HepG2 (cell line): Measurements from ENCODE around the gene TCF23. TPM values are rescaled to one million over a fixed set of nuclear protein-coding genes. Genes with fewer than 3 reads are reported as not detected.

Experiments used
- ATF5 ChIP-seq: sonication (generic); formaldehyde crosslinking; IDR thresholded peaks from 2 replicates; pipeline ENCODE4 v1.4.0; 2020; ENCODE audit warnings: mild to moderate bottlenecking, low read depth, missing genetic modification reagents
- CC2D1A ChIP-seq: sonication (generic); formaldehyde crosslinking; IDR thresholded peaks from 2 replicates; pipeline ENCODE4 v1.8.1; 2023; ENCODE audit warnings: mild to moderate bottlenecking, missing genetic modification reagents
- HOXA7 ChIP-seq: sonication (generic); formaldehyde crosslinking; IDR thresholded peaks from 2 replicates; pipeline ENCODE4 v1.8.1; 2022; ENCODE audit warnings: mild to moderate bottlenecking, missing genetic modification reagents, moderate library complexity
- JUNB ChIP-seq: sonication (generic); formaldehyde crosslinking; IDR thresholded peaks from 2 replicates; pipeline ENCODE4 v1.8.0; 2022; ENCODE audit warnings: missing genetic modification reagents, mild to moderate bottlenecking, borderline replicate concordance
- KAT7 ChIP-seq: IDR thresholded peaks from 2 replicates; pipeline ENCODE4 v1.6.1; 2018; ENCODE audit warnings: borderline replicate concordance, missing compliant biosample characterization
- MXD3 ChIP-seq: IDR thresholded peaks from 2 replicates; pipeline ENCODE4 v1.6.1; 2016; ENCODE audit warnings: mild to moderate bottlenecking, missing biosample characterization, missing genetic modification reagents
- PAF1 ChIP-seq: IDR thresholded peaks from 2 replicates; pipeline ENCODE4 v1.6.1; 2016; ENCODE audit warnings: missing genetic modification reagents, missing compliant biosample characterization
- SMYD3 ChIP-seq: sonication (generic); formaldehyde crosslinking; IDR thresholded peaks from 2 replicates; pipeline ENCODE4 v1.8.1; 2023; ENCODE audit warnings: mild to moderate bottlenecking, missing genetic modification reagents
- TSC22D2 ChIP-seq: sonication (generic); formaldehyde crosslinking; IDR thresholded peaks from 2 replicates; pipeline ENCODE4 v1.5.1; 2020; ENCODE audit warnings: missing genetic modification reagents, mild to moderate bottlenecking, borderline replicate concordance
- ZBTB38 ChIP-seq: sonication (generic); formaldehyde crosslinking; IDR thresholded peaks from 2 replicates; pipeline ENCODE4 v1.5.1; 2020; ENCODE audit warnings: mild to moderate bottlenecking, missing genetic modification reagents
- ZBTB7B ChIP-seq: sonication (generic); formaldehyde crosslinking; IDR thresholded peaks from 2 replicates; pipeline ENCODE4 v1.4.0; 2020; ENCODE audit warnings: missing genetic modification reagents
- ZNF326 ChIP-seq: sonication (generic); formaldehyde crosslinking; IDR thresholded peaks from 2 replicates; pipeline ENCODE4 v1.4.0; 2020; ENCODE audit warnings: missing genetic modification reagents, borderline replicate concordance
- ZNF432 ChIP-seq: sonication (generic); formaldehyde crosslinking; IDR thresholded peaks from 2 replicates; pipeline ENCODE4 v1.5.0; 2020; ENCODE audit warnings: missing genetic modification reagents, mild to moderate bottlenecking, borderline replicate concordance
- ZNF496 ChIP-seq: sonication (generic); formaldehyde crosslinking; IDR thresholded peaks from 2 replicates; pipeline ENCODE4 v1.8.1; 2023; ENCODE audit warnings: mild to moderate bottlenecking, moderate library complexity, missing genetic modification reagents; ENCODE audit not compliant: insufficient replicate concordance
- ZNF839 ChIP-seq: sonication (generic); formaldehyde crosslinking; IDR thresholded peaks from 2 replicates; pipeline ENCODE4 v1.4.0; 2020; ENCODE audit warnings: missing genetic modification reagents, mild to moderate bottlenecking, borderline replicate concordance
- polyA plus RNA-seq, 8 experiments: library from polyadenylated mRNA; depleted of rRNA in 3 of 8; stranded (reverse) in 7 of 8; unstranded in 1 of 8; fragments of >200 nt; fragmentation: Illumina TruSeq in 4 of 8; extraction: Trizol in 4 of 8; gene quantifications; 2 replicates each; pipeline versions ENCODE4 v1.2.1 to v1.2.3, GENCODE V29; 2011 to 2016; ENCODE audit warnings: low read depth in 4 of 8, missing spikeins in 1 of 8, mixed read lengths in 1 of 8; ENCODE audit not compliant: insufficient read depth in 1 of 8
- total RNA-seq, 5 experiments: library from RNA; depleted of rRNA; stranded (reverse); fragments of >200 nt; fragmentation: Illumina TruSeq; extraction: Trizol; gene quantifications; 2 replicates each; pipeline ENCODE4 v1.2.3, GENCODE V29; 2016; ENCODE audit warnings: low read depth in 1 of 5
- TF ChIP-seq, protein P1 (sequence below): sonication (generic); formaldehyde crosslinking; IDR thresholded peaks from 2 replicates; pipeline ENCODE4 v1.5.1; 2020; ENCODE audit warnings: mild to moderate bottlenecking, missing genetic modification reagents, borderline replicate concordance
- TF ChIP-seq, protein P2 (sequence below): sonication (generic); formaldehyde crosslinking; conservative IDR thresholded peaks from 2 replicates; pipeline ENCODE4 v1.4.0; 2020; ENCODE audit warnings: mild to moderate bottlenecking, missing genetic modification reagents, moderate library complexity
- TF ChIP-seq, protein P3 (sequence below): IDR thresholded peaks from 2 replicates; pipeline ENCODE4 v1.6.1; 2018; ENCODE audit warnings: missing genetic modification reagents, mild to moderate bottlenecking, missing compliant biosample characterization

The TCF23 gene
- total and polyA plus RNA-seq, 2 of the 13 experiments (the other 11 are each of a cell fraction or from before 2014, with no cell fraction given), result 0.02 to 1.4 TPM

DNA sequence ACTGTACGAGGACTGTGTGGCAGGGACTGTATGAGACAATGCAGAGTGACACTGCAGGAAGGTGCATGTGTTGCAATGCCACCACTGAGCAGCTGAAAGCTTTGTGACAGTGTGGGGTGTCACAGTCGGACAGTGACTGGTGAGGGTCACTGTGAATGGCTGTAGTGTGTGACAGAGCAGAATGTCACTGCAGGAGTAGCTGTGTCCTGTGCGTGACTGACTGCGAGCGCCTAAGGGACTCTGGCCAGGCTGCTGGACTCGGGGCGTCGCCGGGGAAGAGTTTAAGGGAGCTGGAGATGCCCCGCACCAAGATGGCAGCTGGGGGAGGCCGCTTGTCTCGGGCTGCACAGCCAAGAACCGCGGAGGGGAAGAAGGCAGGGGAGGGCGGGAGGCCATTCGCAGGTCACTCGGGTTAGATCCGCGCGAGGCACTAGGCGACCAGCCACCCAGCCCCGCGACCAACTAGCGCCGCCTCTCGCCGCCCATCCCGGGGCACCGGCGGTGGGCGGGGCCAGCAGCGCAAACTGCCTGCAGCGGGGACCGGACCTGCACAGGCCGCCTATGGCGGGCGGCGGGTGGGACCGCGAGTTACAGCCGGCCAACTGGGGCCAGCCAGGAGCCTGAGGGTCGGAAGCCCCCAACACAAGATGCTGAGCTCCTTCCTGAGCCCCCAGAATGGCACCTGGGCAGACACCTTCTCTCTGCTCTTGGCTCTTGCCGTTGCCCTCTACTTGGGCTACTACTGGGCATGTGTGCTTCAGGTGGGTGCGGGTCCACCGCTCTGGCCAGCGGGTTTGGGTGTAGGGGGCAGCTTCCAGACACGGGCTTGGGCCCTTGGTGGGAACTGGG lies 25.3 kb upstream of the TCF23 start, which contains the start of gene ABHD1 (continued):
- TF ChIP-seq ZBTB7B (CRISPR knock-in tag) (peak; percentile 89), ATF5 (CRISPR knock-in tag) (no peak), ZBTB38 (CRISPR knock-in tag) (peak; percentile 72), ZNF839 (CRISPR knock-in tag) (no peak), KAT7 (CRISPR knock-in tag) (no peak), MXD3 (CRISPR knock-in tag) (no peak; the same call in 1 of the 2 replicates), ZNF326 (CRISPR knock-in tag) (no peak), ZNF432 (no peak), HOXA7 (CRISPR knock-in tag) (no peak), ZNF496 (no peak), TSC22D2 (no peak; the same call in 1 of the 2 replicates), SMYD3 (CRISPR knock-in tag) (no peak), CC2D1A (CRISPR knock-in tag) (no peak), JUNB (CRISPR knock-in tag) (no peak), PAF1 (CRISPR knock-in tag) (no peak)
- TF ChIP-seq, protein P1, sequence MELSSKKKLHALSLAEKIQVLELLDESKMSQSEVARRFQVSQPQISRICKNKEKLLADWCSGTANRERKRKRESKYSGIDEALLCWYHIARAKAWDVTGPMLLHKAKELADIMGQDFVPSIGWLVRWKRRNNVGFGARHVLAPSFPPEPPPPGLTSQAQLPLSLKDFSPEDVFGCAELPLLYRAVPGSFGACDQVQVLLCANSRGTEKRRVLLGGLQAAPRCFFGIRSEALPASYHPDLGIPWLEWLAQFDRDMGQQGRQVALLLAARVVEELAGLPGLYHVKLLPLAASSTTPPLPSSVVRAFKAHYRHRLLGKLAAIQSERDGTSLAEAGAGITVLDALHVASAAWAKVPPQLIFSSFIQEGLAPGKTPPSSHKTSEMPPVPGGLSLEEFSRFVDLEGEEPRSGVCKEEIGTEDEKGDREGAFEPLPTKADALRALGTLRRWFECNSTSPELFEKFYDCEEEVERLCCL, result peak; percentile 33
- TF ChIP-seq, protein P2, sequence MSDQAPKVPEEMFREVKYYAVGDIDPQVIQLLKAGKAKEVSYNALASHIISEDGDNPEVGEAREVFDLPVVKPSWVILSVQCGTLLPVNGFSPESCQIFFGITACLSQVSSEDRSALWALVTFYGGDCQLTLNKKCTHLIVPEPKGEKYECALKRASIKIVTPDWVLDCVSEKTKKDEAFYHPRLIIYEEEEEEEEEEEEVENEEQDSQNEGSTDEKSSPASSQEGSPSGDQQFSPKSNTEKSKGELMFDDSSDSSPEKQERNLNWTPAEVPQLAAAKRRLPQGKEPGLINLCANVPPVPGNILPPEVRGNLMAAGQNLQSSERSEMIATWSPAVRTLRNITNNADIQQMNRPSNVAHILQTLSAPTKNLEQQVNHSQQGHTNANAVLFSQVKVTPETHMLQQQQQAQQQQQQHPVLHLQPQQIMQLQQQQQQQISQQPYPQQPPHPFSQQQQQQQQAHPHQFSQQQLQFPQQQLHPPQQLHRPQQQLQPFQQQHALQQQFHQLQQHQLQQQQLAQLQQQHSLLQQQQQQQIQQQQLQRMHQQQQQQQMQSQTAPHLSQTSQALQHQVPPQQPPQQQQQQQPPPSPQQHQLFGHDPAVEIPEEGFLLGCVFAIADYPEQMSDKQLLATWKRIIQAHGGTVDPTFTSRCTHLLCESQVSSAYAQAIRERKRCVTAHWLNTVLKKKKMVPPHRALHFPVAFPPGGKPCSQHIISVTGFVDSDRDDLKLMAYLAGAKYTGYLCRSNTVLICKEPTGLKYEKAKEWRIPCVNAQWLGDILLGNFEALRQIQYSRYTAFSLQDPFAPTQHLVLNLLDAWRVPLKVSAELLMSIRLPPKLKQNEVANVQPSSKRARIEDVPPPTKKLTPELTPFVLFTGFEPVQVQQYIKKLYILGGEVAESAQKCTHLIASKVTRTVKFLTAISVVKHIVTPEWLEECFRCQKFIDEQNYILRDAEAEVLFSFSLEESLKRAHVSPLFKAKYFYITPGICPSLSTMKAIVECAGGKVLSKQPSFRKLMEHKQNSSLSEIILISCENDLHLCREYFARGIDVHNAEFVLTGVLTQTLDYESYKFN (CRISPR knock-in tag), result no peak; the same call in 1 of the 2 replicates
- TF ChIP-seq, protein P3, sequence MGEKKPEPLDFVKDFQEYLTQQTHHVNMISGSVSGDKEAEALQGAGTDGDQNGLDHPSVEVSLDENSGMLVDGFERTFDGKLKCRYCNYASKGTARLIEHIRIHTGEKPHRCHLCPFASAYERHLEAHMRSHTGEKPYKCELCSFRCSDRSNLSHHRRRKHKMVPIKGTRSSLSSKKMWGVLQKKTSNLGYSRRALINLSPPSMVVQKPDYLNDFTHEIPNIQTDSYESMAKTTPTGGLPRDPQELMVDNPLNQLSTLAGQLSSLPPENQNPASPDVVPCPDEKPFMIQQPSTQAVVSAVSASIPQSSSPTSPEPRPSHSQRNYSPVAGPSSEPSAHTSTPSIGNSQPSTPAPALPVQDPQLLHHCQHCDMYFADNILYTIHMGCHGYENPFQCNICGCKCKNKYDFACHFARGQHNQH (CRISPR knock-in tag), result 0 out of 2 replicates have a peak, but pooled peaks have one; percentile 28
